Astrocyte of the spinal cord (primary cell): ENCODE data around the gene MRAP.

ENCODE experiments used
- DNase-seq: peaks from one replicate; pipeline ENCODE4 v3.0.0; 2011; ENCODE audit warnings: low read depth, low spot score
- H3K4me3 ChIP-seq: 2 replicates; pipeline ENCODE4 v1.5.1; 2011; ENCODE audit warnings: low read depth, mild to moderate bottlenecking, low read length, moderate library complexity
- CTCF ChIP-seq: IDR thresholded peaks from 2 replicates; pipeline ENCODE4 v1.5.1; 2012; ENCODE audit warnings: low read depth, mild to moderate bottlenecking, low read length, inconsistent platforms
- in situ Hi-C: cut with HindIII; loops from 2 replicates; pipeline ENCODE4 v1.10.0; 2017; ENCODE audit warnings: low sequenced_read_pairs

MRAP gene

GRCh38 chr21:32278518-32279376 lies 19.9 kb upstream of the MRAP start, which contains the start of gene MIS18A:
TSS of gene MIS18A (minus strand) at chr21:32279049. CDS start at chr21:32279014, 35 bp downstream.
- peak within 1 kb of the TSS; percentile 92 for H3K4me3 ChIP-seq
- no peak for TF ChIP-seq CTCF
- DNase-seq, result peak; percentile 96
- in situ Hi-C loops, result no loop called here

GRCh38 chr21:32279377-32279680 lies 19.3 kb upstream of the MRAP start:
- in situ Hi-C loops, result no loop called here
- peak overlapping the region; percentile 92 for H3K4me3 ChIP-seq
- no peak for DNase-seq
- TF ChIP-seq CTCF, result no peak

GRCh38 chr21:32281531-32281930 lies 17.1 kb upstream of the MRAP start:
- in situ Hi-C loops, result no loop called here
- no peak for DNase-seq
- TF ChIP-seq CTCF, result no peak

GRCh38 chr21:32282992-32283391 lies 15.7 kb upstream of the MRAP start:
- no peak for DNase-seq
- H3K4me3 ChIP-seq, result no peak overlapping the region
- in situ Hi-C loops, result no loop called here
- TF ChIP-seq CTCF, result no peak

More at GRCh38 chr21:32281531-32281930, 17.1 kb upstream of the MRAP start:
- H3K4me3 ChIP-seq, result no peak overlapping the region

GRCh38 chr21:32285476-32285875 lies 13.2 kb upstream of the MRAP start:
- no peak overlapping the region for H3K4me3 ChIP-seq
- no peak for DNase-seq
- no peak for TF ChIP-seq CTCF
- in situ Hi-C loops, result no loop called here

GRCh38 chr21:32297449-32297848 lies 1.2 kb upstream of the MRAP start:
- DNase-seq, result no peak
- H3K4me3 ChIP-seq, result no peak overlapping the region
- in situ Hi-C loops, result no loop called here
- no peak for TF ChIP-seq CTCF
